GM21529 (cell line): ENCODE measurements around the gene FOXG1.

Experiments used
- ATAC-seq: cut with Tn5 transposase; IDR thresholded peaks from one replicate; pipeline ENCODE4 v1.9.1; 2021; ENCODE audit not compliant: unreplicated experiment

The FOXG1 gene

GRCh38 chr14:28766469-28766955 lies at the start of gene FOXG1:
Gene FOXG1, plus strand, starts transcription at chr14:28766787. Its CDS starts 493 bp downstream, at chr14:28767280.
- ATAC-seq = no peak

GRCh38 chr14:28719130-28719529 lies 47.5 kb upstream of the FOXG1 start:
- no peak for ATAC-seq

GRCh38 chr14:28731358-28731757 lies 35.2 kb upstream of the FOXG1 start:
- no peak for ATAC-seq

- no peak for ATAC-seq
Observed at GRCh38 chr14:28742171-28742846, 24.3 kb upstream of the FOXG1 start.

- no peak for ATAC-seq
Observed at GRCh38 chr14:28744126-28744525, 22.5 kb upstream of the FOXG1 start.

GRCh38 chr14:28745176-28745575 lies 21.4 kb upstream of the FOXG1 start:
- no peak for ATAC-seq

GRCh38 chr14:28746247-28746646 lies 20.3 kb upstream of the FOXG1 start:
- ATAC-seq = no peak

GRCh38 chr14:28751467-28752058 lies 15.0 kb upstream of the FOXG1 start:
- peak; percentile 77 for ATAC-seq

- ATAC-seq = no peak
Observed at GRCh38 chr14:28754209-28754985, 12.2 kb upstream of the FOXG1 start.

- ATAC-seq = no peak
Observed at GRCh38 chr14:28755198-28755815, 11.3 kb upstream of the FOXG1 start.

- no peak for ATAC-seq
Observed at GRCh38 chr14:28755884-28756268, 10.7 kb upstream of the FOXG1 start.

GRCh38 chr14:28756269-28756883 lies 10.2 kb upstream of the FOXG1 start:
- no peak for ATAC-seq

GRCh38 chr14:28756884-28757570 lies 9.6 kb upstream of the FOXG1 start:
- no peak for ATAC-seq

GRCh38 chr14:28757786-28758185 lies 8.8 kb upstream of the FOXG1 start:
- ATAC-seq = no peak

- no peak for ATAC-seq
Observed at GRCh38 chr14:28758253-28758884, 8.2 kb upstream of the FOXG1 start.

GRCh38 chr14:28758885-28759652 lies 7.5 kb upstream of the FOXG1 start:
- no peak for ATAC-seq

GRCh38 chr14:28759653-28760313 lies 6.8 kb upstream of the FOXG1 start:
- ATAC-seq = no peak

GRCh38 chr14:28760431-28760996 lies 6.1 kb upstream of the FOXG1 start:
- no peak for ATAC-seq
